ENCODE data around the gene NRXN3. TPM values are rescaled to one million over a fixed set of nuclear protein-coding genes. Genes with fewer than 3 reads are reported as not detected.

The NRXN3 gene
- total RNA-seq, 2 experiments from 2014 or later = not detected

- Histone ChIP-seq H3K79me2 (ENCODE audit: insufficient read depth, low read depth, low read length) (no peaks in the 10 kb centered on the region), H3K9me2 (ENCODE audit: insufficient read depth, low read length) (no peaks in the 10 kb centered on the region), H3K27ac (ENCODE audit: low read depth, low read length, poor library complexity, severe bottlenecking) (no peak overlapping the region), H4K20me1 (ENCODE audit: insufficient read depth, low read length) (no peaks in the 10 kb centered on the region), H3K4me2 (ENCODE audit: low read length) (no peak overlapping the region), H3K4me1 (ENCODE audit: insufficient read depth, low read length, poor library complexity, severe bottlenecking) (no peaks in the 10 kb centered on the region), H3K9me3 (ENCODE audit: low read length) (no peaks in the 10 kb centered on the region), H3K4me3 (ENCODE audit: low read depth, low read length, poor library complexity, severe bottlenecking) (no peak overlapping the region), H3K36me3 (ENCODE audit: insufficient read depth, low read length) (no peaks in the 10 kb centered on the region), H2AFZ (ENCODE audit: low read length) (no peak overlapping the region)
- intact Hi-C loops (cut with micrococcal nuclease; ENCODE audit: unreplicated experiment) = no loop called here
- POLR2A ChIA-PET = no interaction called here
- no peak for TF ChIP-seq EZH2phosphoT487 (IDR thresholded peaks at IDR 0.05; ENCODE audit: borderline replicate concordance, low read depth, low read length)
- TF ChIP-seq, protein P1, sequence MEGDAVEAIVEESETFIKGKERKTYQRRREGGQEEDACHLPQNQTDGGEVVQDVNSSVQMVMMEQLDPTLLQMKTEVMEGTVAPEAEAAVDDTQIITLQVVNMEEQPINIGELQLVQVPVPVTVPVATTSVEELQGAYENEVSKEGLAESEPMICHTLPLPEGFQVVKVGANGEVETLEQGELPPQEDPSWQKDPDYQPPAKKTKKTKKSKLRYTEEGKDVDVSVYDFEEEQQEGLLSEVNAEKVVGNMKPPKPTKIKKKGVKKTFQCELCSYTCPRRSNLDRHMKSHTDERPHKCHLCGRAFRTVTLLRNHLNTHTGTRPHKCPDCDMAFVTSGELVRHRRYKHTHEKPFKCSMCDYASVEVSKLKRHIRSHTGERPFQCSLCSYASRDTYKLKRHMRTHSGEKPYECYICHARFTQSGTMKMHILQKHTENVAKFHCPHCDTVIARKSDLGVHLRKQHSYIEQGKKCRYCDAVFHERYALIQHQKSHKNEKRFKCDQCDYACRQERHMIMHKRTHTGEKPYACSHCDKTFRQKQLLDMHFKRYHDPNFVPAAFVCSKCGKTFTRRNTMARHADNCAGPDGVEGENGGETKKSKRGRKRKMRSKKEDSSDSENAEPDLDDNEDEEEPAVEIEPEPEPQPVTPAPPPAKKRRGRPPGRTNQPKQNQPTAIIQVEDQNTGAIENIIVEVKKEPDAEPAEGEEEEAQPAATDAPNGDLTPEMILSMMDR (conservative IDR thresholded peaks at IDR 0.05; ENCODE audit: low read length) = no peak
- no TSS peak for BruUV-seq (replicated peaks)
- no peak for DNase-seq (ENCODE audit: low spot score)
- CTCF ChIA-PET (ENCODE audit: unreplicated experiment) = no interaction called here
Measured at GRCh38 chr14:79265366-79265946, 1095.3 kb downstream of the NRXN3 start.

GRCh38 chr14:79270361-79270760, 1100.2 kb downstream of the NRXN3 start:
- H3K36me3 ChIP-seq (ENCODE audit: insufficient read depth, low read length) = no peaks in the 10 kb centered on the region
- no peaks in the 10 kb centered on the region for H3K79me2 ChIP-seq (ENCODE audit: insufficient read depth, low read depth, low read length)
- intact Hi-C loops (cut with micrococcal nuclease; ENCODE audit: unreplicated experiment) = no loop called here
- H3K4me1 ChIP-seq (ENCODE audit: insufficient read depth, low read length, poor library complexity, severe bottlenecking) = no peaks in the 10 kb centered on the region
- H4K20me1 ChIP-seq (ENCODE audit: insufficient read depth, low read length) = no peaks in the 10 kb centered on the region
- CTCF ChIA-PET (ENCODE audit: unreplicated experiment) = no interaction called here
- no peak for TF ChIP-seq EZH2phosphoT487 (IDR thresholded peaks at IDR 0.05; ENCODE audit: borderline replicate concordance, low read depth, low read length)
- TF ChIP-seq, protein P1 (conservative IDR thresholded peaks at IDR 0.05; ENCODE audit: low read length) = no peak
- BruUV-seq (replicated peaks) = no TSS peak
- H3K4me2 ChIP-seq (ENCODE audit: low read length) = no peak overlapping the region
- H2AFZ ChIP-seq (ENCODE audit: low read length) = no peak overlapping the region
- H3K4me3 ChIP-seq (ENCODE audit: low read depth, low read length, poor library complexity, severe bottlenecking) = no peak overlapping the region
- H3K27ac ChIP-seq (ENCODE audit: low read depth, low read length, poor library complexity, severe bottlenecking) = no peak overlapping the region
- H3K9me3 ChIP-seq (ENCODE audit: low read length) = no peaks in the 10 kb centered on the region
- DNase-seq (ENCODE audit: low spot score) = no peak
- H3K9me2 ChIP-seq (ENCODE audit: insufficient read depth, low read length) = no peaks in the 10 kb centered on the region
- POLR2A ChIA-PET = interaction anchor here (0.7 kb wide), 1 partner anchor 14 kb away, joined by 3 read pairs; no protein-coding TSS in a partner anchor

DNA sequence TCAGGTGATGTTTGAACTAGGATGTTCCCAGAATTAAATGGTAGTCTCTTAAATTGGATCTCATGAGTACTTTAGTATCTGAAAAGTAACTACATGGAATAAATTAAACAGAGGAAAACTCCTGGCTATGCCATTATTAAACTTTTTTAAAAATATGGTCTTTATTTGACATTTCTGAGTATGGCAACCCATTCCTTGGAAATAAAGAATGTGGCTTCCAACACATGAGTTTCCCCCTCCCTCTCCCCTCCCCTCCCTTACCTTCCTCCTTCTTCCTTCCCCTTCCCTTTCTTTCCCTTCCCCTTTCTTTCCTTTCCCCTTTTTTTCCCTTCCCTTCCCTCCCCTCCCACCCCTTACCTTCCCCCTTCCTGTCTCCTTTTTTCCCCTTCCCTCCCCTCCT, 1100.9 kb downstream of the NRXN3 start:
- no peak overlapping the region for H2AFZ ChIP-seq (ENCODE audit: low read length)
- H3K27ac ChIP-seq (ENCODE audit: low read depth, low read length, poor library complexity, severe bottlenecking) = no peak overlapping the region
- no TSS peak for BruUV-seq (replicated peaks)
- no peaks in the 10 kb centered on the region for H3K79me2 ChIP-seq (ENCODE audit: insufficient read depth, low read depth, low read length)
- no peaks in the 10 kb centered on the region for H3K4me1 ChIP-seq (ENCODE audit: insufficient read depth, low read length, poor library complexity, severe bottlenecking)
- intact Hi-C loops (cut with micrococcal nuclease; ENCODE audit: unreplicated experiment) = no loop called here
- no peaks in the 10 kb centered on the region for H3K36me3 ChIP-seq (ENCODE audit: insufficient read depth, low read length)
- H3K9me3 ChIP-seq (ENCODE audit: low read length) = no peaks in the 10 kb centered on the region
- DNase-seq (ENCODE audit: low spot score) = no peak
- TF ChIP-seq, protein P1 (conservative IDR thresholded peaks at IDR 0.05; ENCODE audit: low read length) = no peak
- no peak for TF ChIP-seq EZH2phosphoT487 (IDR thresholded peaks at IDR 0.05; ENCODE audit: borderline replicate concordance, low read depth, low read length)
- no peak overlapping the region for H3K4me3 ChIP-seq (ENCODE audit: low read depth, low read length, poor library complexity, severe bottlenecking)
- H3K9me2 ChIP-seq (ENCODE audit: insufficient read depth, low read length) = no peaks in the 10 kb centered on the region
- no peak overlapping the region for H3K4me2 ChIP-seq (ENCODE audit: low read length)
- POLR2A ChIA-PET = no interaction called here
- CTCF ChIA-PET (ENCODE audit: unreplicated experiment) = no interaction called here
- H4K20me1 ChIP-seq (ENCODE audit: insufficient read depth, low read length) = no peaks in the 10 kb centered on the region
